Heart right ventricle (tissue), 16 donors: ENCODE measurements around the gene CAPZA2. TPM values are rescaled to one million over a fixed set of nuclear protein-coding genes. Genes with fewer than 3 reads are reported as not detected.

ENCODE experiments used
- ATAC-seq, 8 donors: fragments of 200-7000 bp; cut with Tn5 transposase; one replicate each; pipeline ENCODE4 v1.9.1; 2020; ENCODE audit warnings: mild to moderate bottlenecking in 8 of 8, moderate library complexity in 8 of 8, moderate number of reproducible peaks in 1 of 8
- DNase-seq, 2 donors: peaks; one replicate each; pipeline ENCODE4 v3.0.0-alpha.2; 2020
- H3K27ac ChIP-seq, 10 donors: fragments of 200-600 bp; sonication (generic) in 2 of 10; one replicate each; pipeline versions ENCODE4 v1.5.0 to v1.8.0; 2020 to 2022; ENCODE audit warnings: mild to moderate bottlenecking in 3 of 10
- H3K27me3 ChIP-seq, 7 donors: fragments of 200-600 bp; one replicate each; pipeline ENCODE4 v1.8.0; 2021 to 2022; ENCODE audit warnings: mild to moderate bottlenecking in 2 of 7
- H3K36me3 ChIP-seq, 9 donors: fragments of 200-600 bp; sonication (generic) in 1 of 9; one replicate each; pipeline versions ENCODE4 v1.5.0 to v1.8.0; 2020 to 2022; ENCODE audit warnings: mild to moderate bottlenecking in 2 of 9
- H3K4me1 ChIP-seq, 9 donors: fragments of 200-600 bp; sonication (generic) in 1 of 9; one replicate each; pipeline versions ENCODE4 v1.5.0 to v1.8.0; 2020 to 2022; ENCODE audit warnings: mild to moderate bottlenecking in 4 of 9
- H3K4me3 ChIP-seq, 10 donors: fragments of 200-600 bp; sonication (generic) in 2 of 10; one replicate each; pipeline versions ENCODE4 v1.5.0 to v1.8.0; 2020 to 2022; ENCODE audit warnings: mild to moderate bottlenecking in 7 of 10, moderate library complexity in 2 of 10
- H3K9me3 ChIP-seq, 11 donors: fragments of 200-600 bp in 10 of 11; sonication (generic) in 2 of 11; one replicate each; pipeline versions ENCODE4 v1.5.0 to v1.8.0; 2013 to 2022; ENCODE audit warnings: mild to moderate bottlenecking in 2 of 11, control low read depth in 1 of 11, moderate library complexity in 1 of 11
- WGBS, 2 donors: extraction: QIAGEN DNeasy Blood & Tissue Kit; methylation state at CpG; one replicate each; pipeline ENCODE4 v1.1.7; 2013; ENCODE audit warnings: inconsistent platforms in 1 of 2; 5-methylcytosine and 5-hydroxymethylcytosine counted together
- intact Hi-C, 10 donors: fragments of 100-400 bp; cut with DNase I; formaldehyde crosslinking; loops; one replicate each; pipeline versions ENCODE4 v1.11.1 to v1.14.2; 2022
- polyA plus RNA-seq, 2 donors: library from polyadenylated mRNA; stranded (reverse); fragments of 200-250 nt; gene quantifications; one replicate each; pipeline ENCODE4 v1.2.3, GENCODE V29; 2013
- total RNA-seq, 10 donors: library from RNA; stranded (reverse); fragmentation: NEBNext Ultra II Directional in 3 of 10; extraction: Animal tissue kit (Norgen Biotek cat#: 25700) in 3 of 10; gene quantifications; one replicate each; pipeline versions ENCODE4 v1.2.1 to v1.2.4, GENCODE V29; 2021 to 2023
- TF ChIP-seq, protein P1 (sequence below), 9 donors: fragments of 200-600 bp; sonication (generic) in 2 of 9; IDR thresholded peaks; one replicate each; pipeline versions ENCODE4 v1.5.0 to v1.8.0; 2021 to 2022; ENCODE audit warnings: antibody characterized with exemption in 9 of 9, mild to moderate bottlenecking in 5 of 9, moderate library complexity in 1 of 9
- donor health status: Arrhythmogenic right ventricular cardiomyopathy.
- donor health status: ischemic (EF 13 %, LVEDD 7.1; RV severe dilation, severe dysfunction).
- donor health status: healthy with polysubstance abuse.
- donor health status: DM: no; HTN: yes; CAD: no.
- donor health status: DM: no; HTN: no; CAD: no.
- donor health status: ischemic (EF 25% LVEDD 6.9; RV normal size, moderate dysfunction).
- donor health status: ischemic (EF 25% LVEDD 5.7; RV mildly dilated, moderate dysfunction).
- donor health status: healthy.
- donor health status: DM: yes; HTN: yes; CAD: no.
- donor health status: Ischemic cardiomyopathy.
- donor health status: ischemic (EF 35%, LVEDD 5.7; RV mildly dilated, moderate dysfunction).
- donor health status: nonischemic (EF 11% LVEDD 7.7; RV severe dilation, severe dysfunction).
- donor health status: DM: yes; HTN: yes; CAD: no.
- donor health status: PGD.
- donor health status: ischemic (EF 29% LVEDD 5.4; RV normal size, mild dysfunction).
- donor health status: nonischemic (EF 23%, LVEDD 6.1; RV moderate dilation, normal function).

Gene CAPZA2
- total and polyA plus RNA-seq, 12 donors: 39.4 to 416 (median 332) TPM

DNA sequence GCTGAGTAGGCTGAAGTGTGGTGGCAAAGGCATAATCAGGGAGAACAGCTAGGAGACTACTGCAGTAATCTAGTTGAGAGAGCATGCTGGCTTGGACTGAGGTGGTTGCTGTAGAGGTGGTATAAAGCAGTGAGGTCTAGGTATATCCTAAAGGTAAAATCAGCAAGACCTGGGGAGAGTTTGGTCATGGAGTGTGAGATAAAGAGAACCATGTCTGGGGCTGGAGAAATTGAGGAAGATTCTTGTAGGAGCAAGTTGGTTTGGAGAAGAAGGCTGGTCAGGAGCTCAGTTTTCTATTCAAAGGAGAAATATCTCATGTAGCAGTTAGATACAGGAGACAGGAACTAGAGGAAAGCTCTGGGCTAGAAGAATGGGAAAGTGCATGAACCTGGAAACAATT, 58.0 kb downstream of the CAPZA2 start:
- H3K27ac ChIP-seq: no peak overlapping the region
- H3K9me3 ChIP-seq: no peaks in the 10 kb centered on the region
- intact Hi-C loops: no loop called here
- no peak for DNase-seq
- H3K4me1 ChIP-seq: no peaks in the 10 kb centered on the region
- TF ChIP-seq, protein P1, sequence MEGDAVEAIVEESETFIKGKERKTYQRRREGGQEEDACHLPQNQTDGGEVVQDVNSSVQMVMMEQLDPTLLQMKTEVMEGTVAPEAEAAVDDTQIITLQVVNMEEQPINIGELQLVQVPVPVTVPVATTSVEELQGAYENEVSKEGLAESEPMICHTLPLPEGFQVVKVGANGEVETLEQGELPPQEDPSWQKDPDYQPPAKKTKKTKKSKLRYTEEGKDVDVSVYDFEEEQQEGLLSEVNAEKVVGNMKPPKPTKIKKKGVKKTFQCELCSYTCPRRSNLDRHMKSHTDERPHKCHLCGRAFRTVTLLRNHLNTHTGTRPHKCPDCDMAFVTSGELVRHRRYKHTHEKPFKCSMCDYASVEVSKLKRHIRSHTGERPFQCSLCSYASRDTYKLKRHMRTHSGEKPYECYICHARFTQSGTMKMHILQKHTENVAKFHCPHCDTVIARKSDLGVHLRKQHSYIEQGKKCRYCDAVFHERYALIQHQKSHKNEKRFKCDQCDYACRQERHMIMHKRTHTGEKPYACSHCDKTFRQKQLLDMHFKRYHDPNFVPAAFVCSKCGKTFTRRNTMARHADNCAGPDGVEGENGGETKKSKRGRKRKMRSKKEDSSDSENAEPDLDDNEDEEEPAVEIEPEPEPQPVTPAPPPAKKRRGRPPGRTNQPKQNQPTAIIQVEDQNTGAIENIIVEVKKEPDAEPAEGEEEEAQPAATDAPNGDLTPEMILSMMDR (IDR thresholded peaks at IDR 0.05): no peak
- no peak for ATAC-seq
- H3K36me3 ChIP-seq: peaks cover 0 to 70% (median 34%) of the 10 kb centered on the region in 9 donors
- no peaks in the 10 kb centered on the region for H3K27me3 ChIP-seq
- H3K4me3 ChIP-seq: no peak overlapping the region

DNA sequence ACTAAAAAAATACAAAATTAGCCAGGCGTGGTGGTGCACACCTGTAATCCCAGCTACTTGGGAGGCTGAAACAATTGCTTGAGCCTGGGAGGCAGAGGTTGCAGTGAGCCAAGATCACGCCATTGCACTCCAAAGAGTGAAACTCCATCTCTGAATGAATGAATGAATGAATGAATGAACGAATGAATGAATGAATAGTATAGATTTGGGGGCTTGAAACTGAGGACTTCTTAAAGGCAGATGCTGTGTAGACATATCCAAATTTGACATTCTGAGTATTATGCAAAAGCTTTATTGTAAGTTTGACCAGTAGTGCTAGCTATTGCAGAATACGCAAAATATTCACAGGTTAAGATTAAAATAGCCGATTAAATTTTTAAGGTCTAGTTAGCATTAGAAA, 60.2 kb downstream of the CAPZA2 start:
- intact Hi-C loops: no loop called here
- Histone ChIP-seq H3K4me3 (no peak overlapping the region), H3K4me1 (no peaks in the 10 kb centered on the region), H3K27ac (no peak overlapping the region), H3K9me3 (no peaks in the 10 kb centered on the region), H3K36me3 (peaks cover 0 to 49% (median 15%) of the 10 kb centered on the region in 9 donors), H3K27me3 (no peaks in the 10 kb centered on the region)
- DNase-seq: no peak
- WGBS, 2 donors: 66 to 69% methylated on average over 5 of the region's 5 CpGs
- TF ChIP-seq, protein P1 (IDR thresholded peaks at IDR 0.05): no peak
- no peak for ATAC-seq

DNA sequence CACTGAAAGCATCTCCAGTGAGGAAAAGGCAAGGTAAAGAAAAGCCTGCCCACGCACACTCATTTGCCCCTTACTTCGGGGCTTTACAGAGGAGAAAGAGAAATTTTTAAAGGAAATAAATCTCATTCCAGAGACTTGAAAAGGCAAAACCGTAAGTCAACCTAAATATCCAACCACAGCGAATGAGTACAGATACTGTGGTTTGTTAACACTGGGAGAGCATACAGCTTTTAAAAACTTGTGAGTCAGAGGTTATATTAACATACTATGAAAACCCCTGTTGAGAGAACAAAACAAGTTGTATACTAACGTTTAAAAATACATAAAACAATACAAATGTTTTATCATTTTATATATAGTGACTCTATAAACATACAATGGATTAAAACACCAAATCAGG, 62.4 kb downstream of the CAPZA2 start:
- Histone ChIP-seq H3K27me3 (no peaks in the 10 kb centered on the region), H3K9me3 (no peaks in the 10 kb centered on the region), H3K4me3 (no peak overlapping the region), H3K4me1 (no peaks in the 10 kb centered on the region), H3K27ac (no peak overlapping the region), H3K36me3 (peaks cover 0 to 27% (median 0%) of the 10 kb centered on the region in 9 donors)
- ATAC-seq (no peak), DNase-seq (no peak)
- TF ChIP-seq, protein P1 (IDR thresholded peaks at IDR 0.05): no peak
- WGBS, 2 donors: 78 to 81% methylated on average over 5 of the region's 5 CpGs
- intact Hi-C loops: no loop called here

DNA sequence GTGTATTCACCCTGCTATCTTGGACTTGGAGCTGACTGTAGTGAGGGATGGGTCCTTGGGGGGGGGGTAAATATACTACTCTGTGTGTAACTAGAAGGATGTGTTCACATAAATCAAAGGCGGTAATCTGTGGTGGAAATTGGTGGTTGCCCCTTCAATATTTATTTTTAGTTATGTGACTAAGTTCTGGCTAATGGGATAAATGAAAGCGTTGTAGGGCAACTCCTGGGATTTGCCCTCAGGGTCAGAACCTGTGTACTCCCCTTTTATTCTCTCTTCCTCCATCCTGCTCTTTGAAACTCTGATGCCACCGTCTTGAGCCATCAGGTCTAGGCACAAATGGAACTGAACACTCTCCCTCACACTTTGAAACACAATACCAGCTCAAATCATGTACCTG, 66.6 kb downstream of the CAPZA2 start:
- Histone ChIP-seq H3K36me3 (no peaks in the 10 kb centered on the region), H3K9me3 (no peaks in the 10 kb centered on the region), H3K27ac (no peak overlapping the region), H3K27me3 (no peaks in the 10 kb centered on the region), H3K4me1 (peaks cover 0 to 8% (median 0%) of the 10 kb centered on the region in 9 donors), H3K4me3 (no peak overlapping the region)
- ATAC-seq: no peak
- TF ChIP-seq, protein P1 (IDR thresholded peaks at IDR 0.05): no peak
- WGBS, 2 donors: 72 to 76% methylated on average over 3 of the region's 3 CpGs
- intact Hi-C loops: no loop called here
- DNase-seq: no peak
